ENCODE data around the gene ITPK1.

ITPK1 gene

DNA sequence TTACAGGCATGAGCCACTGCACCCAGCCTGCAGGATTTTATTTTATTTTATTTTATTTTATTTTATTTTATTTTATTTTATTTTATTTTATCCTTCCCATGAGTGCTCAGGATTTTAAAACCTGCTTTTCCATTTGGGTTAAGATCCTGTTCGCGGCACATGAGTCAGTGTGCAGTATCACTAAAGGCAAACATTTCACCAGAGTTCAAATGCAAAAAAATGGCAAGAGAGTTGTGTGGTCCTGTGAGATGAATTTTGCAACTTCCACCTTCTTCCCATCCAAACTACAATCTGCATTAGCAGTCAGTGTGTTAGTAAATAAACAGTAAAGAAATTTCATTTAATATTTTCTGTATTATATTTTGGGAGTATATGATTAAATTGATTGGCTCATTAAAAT, 39.9 kb upstream of the ITPK1 start (continued):
- no peak for TF ChIP-seq ZNF837 (tag by site-specific recombination; IDR thresholded peaks at IDR 0.05)
- TF ChIP-seq ZNF660 (tag by site-specific recombination; IDR thresholded peaks at IDR 0.05), result no peak
- TF ChIP-seq, protein P1, sequence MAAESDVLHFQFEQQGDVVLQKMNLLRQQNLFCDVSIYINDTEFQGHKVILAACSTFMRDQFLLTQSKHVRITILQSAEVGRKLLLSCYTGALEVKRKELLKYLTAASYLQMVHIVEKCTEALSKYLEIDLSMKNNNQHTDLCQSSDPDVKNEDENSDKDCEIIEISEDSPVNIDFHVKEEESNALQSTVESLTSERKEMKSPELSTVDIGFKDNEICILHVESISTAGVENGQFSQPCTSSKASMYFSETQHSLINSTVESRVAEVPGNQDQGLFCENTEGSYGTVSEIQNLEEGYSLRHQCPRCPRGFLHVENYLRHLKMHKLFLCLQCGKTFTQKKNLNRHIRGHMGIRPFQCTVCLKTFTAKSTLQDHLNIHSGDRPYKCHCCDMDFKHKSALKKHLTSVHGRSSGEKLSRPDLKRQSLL (tag by site-specific recombination; IDR thresholded peaks at IDR 0.05), result no peak

DNA sequence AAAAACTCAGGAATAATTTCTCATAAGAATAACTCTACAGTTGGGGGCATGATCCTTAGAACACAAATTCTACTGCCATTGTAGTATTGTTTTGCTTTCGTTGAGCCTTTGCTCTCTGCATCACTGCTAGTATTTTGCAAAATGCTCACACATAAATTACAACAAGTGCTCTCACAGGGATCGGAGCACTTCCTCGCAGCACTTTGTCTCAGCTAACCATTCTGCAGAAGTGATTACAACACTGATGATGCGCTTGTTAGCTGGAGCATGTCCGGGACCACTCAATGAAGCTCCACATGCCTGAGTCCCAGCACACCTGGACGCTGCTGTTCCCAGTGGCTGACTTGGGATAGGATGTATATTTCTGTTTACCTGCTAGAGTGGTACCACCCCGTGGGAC, 37.4 kb upstream of the ITPK1 start:
- POLR2A ChIA-PET, result no interaction called here
- no peak overlapping the region for H3K27ac ChIP-seq (ENCODE audit: extremely low read depth, low read depth, low read length)

More for the DNA sequence above, 37.4 kb upstream of the ITPK1 start:
- no peaks in the 10 kb centered on the region for H3K36me3 ChIP-seq (ENCODE audit: control insufficient read depth in 2 of 2, insufficient read depth in 1 of 2, low read length in 2 of 2)
- no peaks in the 10 kb centered on the region for H3K9me3 ChIP-seq (ENCODE audit: control insufficient read depth, insufficient read depth, low read depth, low read length)
- H3K4me1 ChIP-seq (ENCODE audit: control insufficient read depth, insufficient read depth, low read length), result no peaks in the 10 kb centered on the region
- no peak overlapping the region for H3K4me3 ChIP-seq (ENCODE audit: low read depth, low read length)
- CTCF ChIA-PET, result interaction anchor here (0.7 kb wide), 1 partner anchor 54 kb away, joined by 3 read pairs; the partner anchor contains the start of genes GON7 and UBR7
- TF ChIP-seq, protein P2, sequence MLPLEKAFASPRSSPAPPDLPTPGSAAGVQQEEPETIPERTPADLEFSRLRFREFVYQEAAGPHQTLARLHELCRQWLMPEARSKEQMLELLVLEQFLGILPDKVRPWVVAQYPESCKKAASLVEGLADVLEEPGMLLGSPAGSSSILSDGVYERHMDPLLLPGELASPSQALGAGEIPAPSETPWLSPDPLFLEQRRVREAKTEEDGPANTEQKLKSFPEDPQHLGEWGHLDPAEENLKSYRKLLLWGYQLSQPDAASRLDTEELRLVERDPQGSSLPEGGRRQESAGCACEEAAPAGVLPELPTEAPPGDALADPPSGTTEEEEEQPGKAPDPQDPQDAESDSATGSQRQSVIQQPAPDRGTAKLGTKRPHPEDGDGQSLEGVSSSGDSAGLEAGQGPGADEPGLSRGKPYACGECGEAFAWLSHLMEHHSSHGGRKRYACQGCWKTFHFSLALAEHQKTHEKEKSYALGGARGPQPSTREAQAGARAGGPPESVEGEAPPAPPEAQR (tag by site-specific recombination; IDR thresholded peaks at IDR 0.05), result no peak
- TF ChIP-seq, protein P3, sequence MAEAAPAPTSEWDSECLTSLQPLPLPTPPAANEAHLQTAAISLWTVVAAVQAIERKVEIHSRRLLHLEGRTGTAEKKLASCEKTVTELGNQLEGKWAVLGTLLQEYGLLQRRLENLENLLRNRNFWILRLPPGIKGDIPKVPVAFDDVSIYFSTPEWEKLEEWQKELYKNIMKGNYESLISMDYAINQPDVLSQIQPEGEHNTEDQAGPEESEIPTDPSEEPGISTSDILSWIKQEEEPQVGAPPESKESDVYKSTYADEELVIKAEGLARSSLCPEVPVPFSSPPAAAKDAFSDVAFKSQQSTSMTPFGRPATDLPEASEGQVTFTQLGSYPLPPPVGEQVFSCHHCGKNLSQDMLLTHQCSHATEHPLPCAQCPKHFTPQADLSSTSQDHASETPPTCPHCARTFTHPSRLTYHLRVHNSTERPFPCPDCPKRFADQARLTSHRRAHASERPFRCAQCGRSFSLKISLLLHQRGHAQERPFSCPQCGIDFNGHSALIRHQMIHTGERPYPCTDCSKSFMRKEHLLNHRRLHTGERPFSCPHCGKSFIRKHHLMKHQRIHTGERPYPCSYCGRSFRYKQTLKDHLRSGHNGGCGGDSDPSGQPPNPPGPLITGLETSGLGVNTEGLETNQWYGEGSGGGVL (tag by site-specific recombination; IDR thresholded peaks at IDR 0.05), result no peak
- TF ChIP-seq, protein P4, sequence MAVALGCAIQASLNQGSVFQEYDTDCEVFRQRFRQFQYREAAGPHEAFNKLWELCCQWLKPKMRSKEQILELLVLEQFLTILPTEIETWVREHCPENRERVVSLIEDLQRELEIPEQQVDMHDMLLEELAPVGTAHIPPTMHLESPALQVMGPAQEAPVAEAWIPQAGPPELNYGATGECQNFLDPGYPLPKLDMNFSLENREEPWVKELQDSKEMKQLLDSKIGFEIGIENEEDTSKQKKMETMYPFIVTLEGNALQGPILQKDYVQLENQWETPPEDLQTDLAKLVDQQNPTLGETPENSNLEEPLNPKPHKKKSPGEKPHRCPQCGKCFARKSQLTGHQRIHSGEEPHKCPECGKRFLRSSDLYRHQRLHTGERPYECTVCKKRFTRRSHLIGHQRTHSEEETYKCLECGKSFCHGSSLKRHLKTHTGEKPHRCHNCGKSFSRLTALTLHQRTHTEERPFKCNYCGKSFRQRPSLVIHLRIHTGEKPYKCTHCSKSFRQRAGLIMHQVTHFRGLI (tag by site-specific recombination; IDR thresholded peaks at IDR 0.05), result no peak
- no peak for TF ChIP-seq PRDM1 (tag by site-specific recombination; IDR thresholded peaks at IDR 0.05)
- no peak for TF ChIP-seq ZNF621 (tag by site-specific recombination; IDR thresholded peaks at IDR 0.05)
- TF ChIP-seq ZBTB1 (tag by site-specific recombination; IDR thresholded peaks at IDR 0.05), result no peak
- TF ChIP-seq, protein P5, sequence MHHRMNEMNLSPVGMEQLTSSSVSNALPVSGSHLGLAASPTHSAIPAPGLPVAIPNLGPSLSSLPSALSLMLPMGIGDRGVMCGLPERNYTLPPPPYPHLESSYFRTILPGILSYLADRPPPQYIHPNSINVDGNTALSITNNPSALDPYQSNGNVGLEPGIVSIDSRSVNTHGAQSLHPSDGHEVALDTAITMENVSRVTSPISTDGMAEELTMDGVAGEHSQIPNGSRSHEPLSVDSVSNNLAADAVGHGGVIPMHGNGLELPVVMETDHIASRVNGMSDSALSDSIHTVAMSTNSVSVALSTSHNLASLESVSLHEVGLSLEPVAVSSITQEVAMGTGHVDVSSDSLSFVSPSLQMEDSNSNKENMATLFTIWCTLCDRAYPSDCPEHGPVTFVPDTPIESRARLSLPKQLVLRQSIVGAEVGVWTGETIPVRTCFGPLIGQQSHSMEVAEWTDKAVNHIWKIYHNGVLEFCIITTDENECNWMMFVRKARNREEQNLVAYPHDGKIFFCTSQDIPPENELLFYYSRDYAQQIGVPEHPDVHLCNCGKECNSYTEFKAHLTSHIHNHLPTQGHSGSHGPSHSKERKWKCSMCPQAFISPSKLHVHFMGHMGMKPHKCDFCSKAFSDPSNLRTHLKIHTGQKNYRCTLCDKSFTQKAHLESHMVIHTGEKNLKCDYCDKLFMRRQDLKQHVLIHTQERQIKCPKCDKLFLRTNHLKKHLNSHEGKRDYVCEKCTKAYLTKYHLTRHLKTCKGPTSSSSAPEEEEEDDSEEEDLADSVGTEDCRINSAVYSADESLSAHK (tag by site-specific recombination; IDR thresholded peaks at IDR 0.05), result no peak
- TF ChIP-seq ZFHX2 (tag by site-specific recombination; conservative IDR thresholded peaks at IDR 0.05), result no peak
- no peak for TF ChIP-seq ZNF175 (tag by site-specific recombination; IDR thresholded peaks at IDR 0.05)
- no peak for TF ChIP-seq ZNF37A (tag by site-specific recombination; IDR thresholded peaks at IDR 0.05)
- no peak for TF ChIP-seq ZSCAN30 (tag by site-specific recombination; IDR thresholded peaks at IDR 0.05)
- TF ChIP-seq ZNF169 (tag by site-specific recombination; IDR thresholded peaks at IDR 0.05), result no peak
